ENCODE measurements around the gene CEP104. TPM values are rescaled to one million over a fixed set of nuclear protein-coding genes. Genes with fewer than 3 reads are reported as not detected.

Gene CEP104
- total and polyA plus RNA-seq, 2 donors (not counting 1 experiment from before 2014, with no cell fraction given), result 25.4 to 28.9 TPM

DNA sequence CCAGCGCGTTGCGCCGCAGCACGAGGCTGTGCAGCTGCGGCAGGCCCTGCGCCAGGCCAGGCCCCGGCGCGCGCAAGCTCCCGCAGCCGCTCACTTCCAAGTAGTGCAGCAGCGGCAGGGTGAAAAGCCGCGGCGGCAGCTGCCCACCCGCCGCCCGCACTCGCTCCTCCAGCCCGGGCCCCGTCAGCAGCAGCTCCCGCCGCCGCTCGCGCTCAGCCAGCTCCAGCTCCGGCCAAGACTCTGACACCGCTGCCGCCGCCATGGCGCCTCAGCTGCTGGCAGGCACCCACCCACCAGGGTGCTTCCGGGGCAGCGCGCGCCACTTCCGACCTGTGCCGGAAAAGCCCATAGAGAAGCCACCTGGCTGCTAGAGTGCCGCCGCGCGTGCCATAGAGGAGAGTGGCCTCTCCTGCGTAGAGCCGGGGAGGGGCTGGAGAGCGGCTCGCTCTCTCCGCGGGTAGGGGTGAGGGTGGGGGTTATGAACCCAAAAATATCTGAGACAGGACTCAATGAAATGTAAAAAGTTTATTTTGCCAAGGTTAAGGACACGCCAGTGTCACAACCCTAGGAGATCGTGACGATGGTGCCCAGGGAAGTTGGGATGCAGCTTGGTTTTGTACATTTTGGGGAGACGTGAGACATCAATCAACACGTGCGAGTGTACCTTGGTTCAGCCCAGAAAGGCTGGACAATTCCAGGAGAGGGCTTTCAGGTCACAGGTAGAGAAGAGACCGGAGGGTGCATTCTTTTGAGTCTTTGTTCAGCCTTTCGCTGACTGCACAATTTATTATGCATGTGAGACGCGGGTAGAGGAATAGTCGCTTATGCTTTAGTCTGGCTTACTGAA, 60.6 kb downstream of the CEP104 start, which contains the start of gene LRRC47:
TSS of gene LRRC47 (minus strand) at position 284 of the 847 bp plus-strand sequence. CDS start at position 262, 22 bp downstream.
- H3K79me2 ChIP-seq (ENCODE audit: control insufficient read depth, insufficient read depth, low read length), result peaks cover 42% of the 10 kb centered on the region
- TF ChIP-seq EZH2 (IDR thresholded peaks at IDR 0.05; ENCODE audit: low read length, missing control alignments), result no peak
- TF ChIP-seq, protein P1, sequence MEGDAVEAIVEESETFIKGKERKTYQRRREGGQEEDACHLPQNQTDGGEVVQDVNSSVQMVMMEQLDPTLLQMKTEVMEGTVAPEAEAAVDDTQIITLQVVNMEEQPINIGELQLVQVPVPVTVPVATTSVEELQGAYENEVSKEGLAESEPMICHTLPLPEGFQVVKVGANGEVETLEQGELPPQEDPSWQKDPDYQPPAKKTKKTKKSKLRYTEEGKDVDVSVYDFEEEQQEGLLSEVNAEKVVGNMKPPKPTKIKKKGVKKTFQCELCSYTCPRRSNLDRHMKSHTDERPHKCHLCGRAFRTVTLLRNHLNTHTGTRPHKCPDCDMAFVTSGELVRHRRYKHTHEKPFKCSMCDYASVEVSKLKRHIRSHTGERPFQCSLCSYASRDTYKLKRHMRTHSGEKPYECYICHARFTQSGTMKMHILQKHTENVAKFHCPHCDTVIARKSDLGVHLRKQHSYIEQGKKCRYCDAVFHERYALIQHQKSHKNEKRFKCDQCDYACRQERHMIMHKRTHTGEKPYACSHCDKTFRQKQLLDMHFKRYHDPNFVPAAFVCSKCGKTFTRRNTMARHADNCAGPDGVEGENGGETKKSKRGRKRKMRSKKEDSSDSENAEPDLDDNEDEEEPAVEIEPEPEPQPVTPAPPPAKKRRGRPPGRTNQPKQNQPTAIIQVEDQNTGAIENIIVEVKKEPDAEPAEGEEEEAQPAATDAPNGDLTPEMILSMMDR (conservative IDR thresholded peaks at IDR 0.05 in 1 of 2, IDR thresholded peaks at IDR 0.05 in 1 of 2; ENCODE audit: low read depth in 1 of 2, low read length in 2 of 2), result no peak
- peak; percentile 90 to 92 for DNase-seq (ENCODE audit: low read depth in 2 of 2)

DNA sequence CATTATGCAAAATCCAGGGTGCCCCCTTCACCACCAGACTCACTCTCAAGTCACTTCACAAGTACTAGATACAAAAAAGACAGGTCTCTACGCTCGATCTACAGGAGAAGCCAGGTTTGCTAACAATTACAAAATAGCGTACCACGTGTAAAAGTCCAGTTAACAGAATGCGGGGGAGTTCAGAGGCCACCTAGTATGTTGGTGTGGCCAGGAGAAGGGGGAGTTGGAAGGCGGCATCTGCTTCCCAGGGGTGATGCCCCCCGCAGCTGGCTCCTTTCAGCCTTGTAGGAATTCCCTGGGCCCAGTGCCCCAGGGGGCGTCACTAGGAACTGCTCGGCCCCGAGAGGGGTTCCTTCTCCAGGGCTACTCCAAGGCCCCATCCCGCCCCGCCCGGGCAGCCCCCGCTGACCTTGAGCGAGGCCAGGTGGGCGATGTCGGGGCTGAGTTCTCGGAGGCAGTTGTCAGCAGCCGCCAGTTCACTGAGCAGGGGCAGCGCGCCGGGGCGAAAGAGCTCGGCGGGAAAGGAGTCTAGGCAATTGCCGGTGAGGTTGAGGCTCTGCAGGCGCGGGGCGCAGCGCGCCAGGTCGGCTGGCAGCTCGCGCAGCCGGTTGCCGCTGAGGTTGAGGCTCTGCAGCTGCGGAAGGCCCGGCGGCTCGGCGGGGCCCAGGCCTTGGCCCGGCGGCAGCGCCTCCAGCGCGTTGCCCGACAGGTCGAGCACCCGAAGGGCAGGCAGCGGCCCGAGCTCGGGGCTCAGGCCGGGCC, 61.4 kb downstream of the CEP104 start:
- H3K9me3 ChIP-seq (ENCODE audit: control insufficient read depth, insufficient read depth, low read depth, low read length), result no peaks in the 10 kb centered on the region
- H3K9ac ChIP-seq (ENCODE audit: insufficient read depth, low read length), result peak overlapping the region; percentile 92
- DNase-seq (ENCODE audit: low read depth in 2 of 2), result no peak
- peak overlapping the region; percentile 81 for H3K4me2 ChIP-seq (ENCODE audit: extremely low read depth, insufficient read depth, low read length)
- peaks cover 2% of the 10 kb centered on the region for H3K36me3 ChIP-seq (ENCODE audit: control insufficient read depth, insufficient read depth, low read length)
- peaks cover 3% of the 10 kb centered on the region for H4K20me1 ChIP-seq (ENCODE audit: control insufficient read depth, extremely low read depth, insufficient read depth, low read length)
- H3K4me3 ChIP-seq (replicated peaks in 1 of 4; ENCODE audit: control extremely low read depth in 1 of 4, insufficient read depth in 1 of 4, low read depth in 3 of 4, low read length in 4 of 4), result peak overlapping the region; percentile 79 to 86 (median 82)
- peaks cover 5% of the 10 kb centered on the region for H3K4me1 ChIP-seq (ENCODE audit: control insufficient read depth, extremely low read depth, insufficient read depth, low read length)
- H3K27me3 ChIP-seq (ENCODE audit: control insufficient read depth, insufficient read depth, low read length), result no peaks in the 10 kb centered on the region
- TF ChIP-seq, protein P1 (conservative IDR thresholded peaks at IDR 0.05 in 1 of 2, IDR thresholded peaks at IDR 0.05 in 1 of 2; ENCODE audit: low read depth in 1 of 2, low read length in 2 of 2), result no peak
- TF ChIP-seq EZH2 (IDR thresholded peaks at IDR 0.05; ENCODE audit: low read length, missing control alignments), result no peak
- H3K79me2 ChIP-seq (ENCODE audit: control insufficient read depth, insufficient read depth, low read length), result peaks cover 48% of the 10 kb centered on the region
- H2AFZ ChIP-seq (ENCODE audit: low read length), result no peak overlapping the region
- peak overlapping the region; percentile 73 for H3K27ac ChIP-seq (ENCODE audit: insufficient read depth, low read length)

More for the DNA sequence above, 60.6 kb downstream of the CEP104 start, which contains the start of gene LRRC47:
- H3K9me3 ChIP-seq (ENCODE audit: control insufficient read depth, insufficient read depth, low read depth, low read length), result no peaks in the 10 kb centered on the region
- H3K4me3 ChIP-seq (replicated peaks in 1 of 4; ENCODE audit: control extremely low read depth in 1 of 4, insufficient read depth in 1 of 4, low read depth in 3 of 4, low read length in 4 of 4), result peak within 1 kb of the TSS; percentile 81 to 87 (median 85)
- no peaks in the 10 kb centered on the region for H3K27me3 ChIP-seq (ENCODE audit: control insufficient read depth, insufficient read depth, low read length)
- no peaks in the 10 kb centered on the region for H3K36me3 ChIP-seq (ENCODE audit: control insufficient read depth, insufficient read depth, low read length)
- peaks cover 5% of the 10 kb centered on the region for H3K4me1 ChIP-seq (ENCODE audit: control insufficient read depth, extremely low read depth, insufficient read depth, low read length)
- H3K4me2 ChIP-seq (ENCODE audit: extremely low read depth, insufficient read depth, low read length), result peak within 1 kb of the TSS; percentile 81
- peak within 1 kb of the TSS; percentile 92 for H3K9ac ChIP-seq (ENCODE audit: insufficient read depth, low read length)
- peak within 1 kb of the TSS; percentile 99 for H2AFZ ChIP-seq (ENCODE audit: low read length)
- peak within 1 kb of the TSS; percentile 73 for H3K27ac ChIP-seq (ENCODE audit: insufficient read depth, low read length)
- peaks cover 3% of the 10 kb centered on the region for H4K20me1 ChIP-seq (ENCODE audit: control insufficient read depth, extremely low read depth, insufficient read depth, low read length)

DNA sequence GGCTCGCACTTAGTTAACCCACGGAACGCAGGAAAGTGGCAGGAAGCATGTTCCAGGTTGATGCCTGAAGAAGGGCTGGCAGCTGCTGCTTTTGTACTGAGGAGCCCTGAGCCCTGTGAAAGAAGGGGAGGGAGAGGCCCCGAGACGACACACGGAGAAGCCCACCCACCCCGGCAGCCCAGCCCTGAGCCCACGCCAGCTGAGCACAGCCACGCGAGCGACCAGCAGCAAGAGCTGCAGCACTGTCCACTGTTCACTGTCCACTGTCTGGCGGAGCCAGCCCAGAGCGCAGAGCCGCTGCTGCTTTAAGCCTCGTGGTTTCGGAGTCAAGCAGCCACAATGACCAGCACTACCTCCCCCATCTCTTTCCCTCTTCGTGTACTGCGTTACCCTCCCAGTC, 66.1 kb downstream of the CEP104 start:
- TF ChIP-seq EZH2 (IDR thresholded peaks at IDR 0.05; ENCODE audit: low read length, missing control alignments), result no peak
- TF ChIP-seq, protein P1 (conservative IDR thresholded peaks at IDR 0.05 in 1 of 2, IDR thresholded peaks at IDR 0.05 in 1 of 2; ENCODE audit: low read depth in 1 of 2, low read length in 2 of 2), result no peak
- no peaks in the 10 kb centered on the region for H3K27me3 ChIP-seq (ENCODE audit: control insufficient read depth, insufficient read depth, low read length)

More for the DNA sequence above, 66.1 kb downstream of the CEP104 start:
- Histone ChIP-seq H4K20me1 (ENCODE audit: control insufficient read depth, extremely low read depth, insufficient read depth, low read length) (peaks cover 3% of the 10 kb centered on the region), H3K27ac (ENCODE audit: insufficient read depth, low read length) (no peak overlapping the region), H3K9me3 (ENCODE audit: control insufficient read depth, insufficient read depth, low read depth, low read length) (no peaks in the 10 kb centered on the region), H3K9ac (ENCODE audit: insufficient read depth, low read length) (no peak overlapping the region), H2AFZ (ENCODE audit: low read length) (no peak overlapping the region), H3K4me3 (replicated peaks in 1 of 4; ENCODE audit: control extremely low read depth in 1 of 4, insufficient read depth in 1 of 4, low read depth in 3 of 4, low read length in 4 of 4) (no peak overlapping the region), H3K79me2 (ENCODE audit: control insufficient read depth, insufficient read depth, low read length) (peaks cover 75% of the 10 kb centered on the region), H3K4me2 (ENCODE audit: extremely low read depth, insufficient read depth, low read length) (no peak overlapping the region), H3K4me1 (ENCODE audit: control insufficient read depth, extremely low read depth, insufficient read depth, low read length) (peaks cover 5% of the 10 kb centered on the region), H3K36me3 (ENCODE audit: control insufficient read depth, insufficient read depth, low read length) (peaks cover 10% of the 10 kb centered on the region)
- DNase-seq (ENCODE audit: low read depth in 2 of 2), result no peak

Data from fibroblast of lung (primary cell).